SK-N-SH treated with all-trans-retinoic acid at 6 μM for 48 hours (cell line): ENCODE measurements around the gene LRRC4C.

Experiments used
- ATAC-seq: fragments of 200-7000 bp; cut with Tn5 transposase; 3 replicates; pipeline ENCODE4 v1.9.1; 2020; ENCODE audit warnings: mild to moderate bottlenecking, moderate library complexity
- ARNTL ChIP-seq: fragments of 450-650 bp; formaldehyde crosslinking; IDR thresholded peaks from 2 replicates; pipeline ENCODE4 v1.5.0; 2020; ENCODE audit warnings: low read depth, mild to moderate bottlenecking, moderate library complexity, borderline replicate concordance
- CREB5 ChIP-seq: fragments of 250-450 bp; sonication (Bioruptor Pico); IDR thresholded peaks from 2 replicates; pipeline ENCODE4 v1.5.1; 2020; ENCODE audit warnings: low read depth, mild to moderate bottlenecking, moderate library complexity
- CSDC2 ChIP-seq: fragments of 250-450 bp; sonication (Bioruptor Pico); IDR thresholded peaks from 2 replicates; pipeline ENCODE4 v1.5.0; 2020; ENCODE audit warnings: mild to moderate bottlenecking, moderate library complexity
- ESRRG ChIP-seq: fragments of 250-450 bp; sonication (Bioruptor Pico); IDR thresholded peaks from 2 replicates; pipeline ENCODE4 v1.6.1; 2021; ENCODE audit warnings: mild to moderate bottlenecking
- GLIS3 ChIP-seq: fragments of 250-450 bp; sonication (Bioruptor Pico); IDR thresholded peaks from 2 replicates; pipeline ENCODE4 v1.5.0; 2020; ENCODE audit warnings: mild to moderate bottlenecking, moderate library complexity
- ISL1 ChIP-seq: fragments of 250-450 bp; sonication (Bioruptor Pico); IDR thresholded peaks from 2 replicates; pipeline ENCODE4 v2.1.2; 2022; ENCODE audit warnings: mild to moderate bottlenecking, moderate library complexity
- OSR1 ChIP-seq: fragments of 250-450 bp; sonication (Bioruptor Pico); IDR thresholded peaks from 2 replicates; pipeline ENCODE4 v1.8.0; 2022; ENCODE audit warnings: moderate library complexity, mild to moderate bottlenecking, inconsistent platforms
- PATZ1 ChIP-seq: fragments of 250-450 bp; sonication (Bioruptor Pico); IDR thresholded peaks from 2 replicates; pipeline ENCODE4 v1.8.0; 2020; ENCODE audit warnings: mild to moderate bottlenecking, moderate library complexity, borderline replicate concordance
- POU6F1 ChIP-seq: fragments of 250-450 bp; sonication (Bioruptor Pico); IDR thresholded peaks from 2 replicates; pipeline ENCODE4 v1.8.0; 2021; ENCODE audit warnings: low read depth, mild to moderate bottlenecking, moderate library complexity, borderline replicate concordance
- RARB ChIP-seq: fragments of 250-450 bp; sonication (Bioruptor Pico); IDR thresholded peaks from 2 replicates; pipeline ENCODE4 v1.8.0; 2021; ENCODE audit warnings: mild to moderate bottlenecking, moderate library complexity
- SNAI2 ChIP-seq: fragments of 250-450 bp; sonication (Bioruptor Pico); IDR thresholded peaks from 2 replicates; pipeline ENCODE4 v1.5.0; 2020; ENCODE audit warnings: mild to moderate bottlenecking, moderate library complexity
- TOX ChIP-seq: fragments of 250-450 bp; sonication (Bioruptor Pico); IDR thresholded peaks from 2 replicates; pipeline ENCODE4 v1.8.0; 2021; ENCODE audit warnings: mild to moderate bottlenecking, moderate library complexity, borderline replicate concordance
- TSHZ2 ChIP-seq: fragments of 250-450 bp; sonication (Bioruptor Pico); IDR thresholded peaks from 2 replicates; pipeline ENCODE4 v1.5.0; 2020; ENCODE audit warnings: mild to moderate bottlenecking, moderate library complexity
- ZC3H10 ChIP-seq: fragments of 250-450 bp; sonication (Bioruptor Pico); IDR thresholded peaks from 2 replicates; pipeline ENCODE4 v1.5.1; 2021; ENCODE audit warnings: mild to moderate bottlenecking, moderate library complexity
- ZFP3 ChIP-seq: fragments of 250-450 bp; sonication (Bioruptor Pico); IDR thresholded peaks from 2 replicates; pipeline ENCODE4 v1.5.0; 2020; ENCODE audit warnings: mild to moderate bottlenecking, moderate library complexity
- ZFP30 ChIP-seq: fragments of 450-650 bp; formaldehyde crosslinking; IDR thresholded peaks from 2 replicates; pipeline ENCODE4 v1.5.0; 2022; ENCODE audit warnings: mild to moderate bottlenecking, moderate library complexity
- ZNF565 ChIP-seq: fragments of 450-650 bp; formaldehyde crosslinking; conservative IDR thresholded peaks from 2 replicates; pipeline ENCODE4 v1.5.0; 2020; ENCODE audit warnings: low read depth, mild to moderate bottlenecking, moderate library complexity
- ZNF70 ChIP-seq: fragments of 450-650 bp; formaldehyde crosslinking; IDR thresholded peaks from 2 replicates; pipeline ENCODE4 v1.5.0; 2020; ENCODE audit warnings: mild to moderate bottlenecking, moderate library complexity
- ZNF8 ChIP-seq: fragments of 450-650 bp; formaldehyde crosslinking; IDR thresholded peaks from 2 replicates; pipeline ENCODE4 v1.5.0; 2020; ENCODE audit warnings: mild to moderate bottlenecking, moderate library complexity

LRRC4C gene

GRCh38 chr11:40683010-40683409 is 776.4 kb downstream of the LRRC4C start:
- no peak for TF ChIP-seq ISL1 (CRISPR knock-in tag)
- no peak for TF ChIP-seq ZFP3 (CRISPR knock-in tag)
- TF ChIP-seq CSDC2 = no peak
- ATAC-seq = no peak

GRCh38 chr11:40679276-40679675 is 780.2 kb downstream of the LRRC4C start:
- ATAC-seq = no peak
- no peak for TF ChIP-seq CREB5 (CRISPR knock-in tag)
- TF ChIP-seq ZNF565 (CRISPR knock-in tag) = no peak
- no peak for TF ChIP-seq ZC3H10 (CRISPR knock-in tag)
- TF ChIP-seq TSHZ2 (CRISPR knock-in tag) = no peak
- TF ChIP-seq SNAI2 (CRISPR knock-in tag) = no peak
- no peak for TF ChIP-seq GLIS3 (CRISPR knock-in tag)
- TF ChIP-seq, all 23 proteins: peak for 0

- ATAC-seq = no peak
- no peak for TF ChIP-seq TSHZ2 (CRISPR knock-in tag)
- no peak for TF ChIP-seq ZFP30
- TF ChIP-seq SNAI2 (CRISPR knock-in tag) = no peak
- TF ChIP-seq, all 23 proteins: peak for 0
These were observed 812.2 kb downstream of the LRRC4C start for GRCh38 chr11:40647295-40647694.

GRCh38 chr11:40642284-40642683 is 817.2 kb downstream of the LRRC4C start:
- no peak for ATAC-seq
- no peak for TF ChIP-seq PATZ1 (CRISPR knock-in tag)
- TF ChIP-seq ZNF70 = no peak
- TF ChIP-seq POU6F1 (CRISPR knock-in tag) = no peak
- TF ChIP-seq ZFP3 (CRISPR knock-in tag) = no peak
- no peak for TF ChIP-seq RARB
- TF ChIP-seq SNAI2 (CRISPR knock-in tag) = no peak
- TF ChIP-seq ZNF8 (CRISPR knock-in tag) = no peak
- no peak for TF ChIP-seq TOX
- no peak for TF ChIP-seq ESRRG (CRISPR knock-in tag)
- no peak for TF ChIP-seq OSR1 (CRISPR knock-in tag)
- no peak for TF ChIP-seq ARNTL (CRISPR knock-in tag)
